Astrocyte (in vitro differentiated cells and primary cell): Measurements from ENCODE around the gene GRIP1. TPM values are rescaled to one million over a fixed set of nuclear protein-coding genes. Genes with fewer than 3 reads are reported as not detected.

Source experiments
- DNase-seq: peaks from one replicate; pipeline ENCODE4 v3.0.0-alpha.2; 2010; ENCODE audit warnings: low read depth
- FAIRE-seq: peaks from 2 replicates; lab custom pipeline; 2011; peaks lifted over from hg19 to GRCh38; lab: Jason Lieb, UNC
- H2AFZ ChIP-seq: 2 replicates; pipeline ENCODE4 v1.6.0; 2012; ENCODE audit warnings: low read depth, low read length, inconsistent platforms
- H3K27ac ChIP-seq: 2 replicates; pipeline ENCODE4 v1.5.1; 2011; ENCODE audit warnings: low read depth, low read length, inconsistent platforms
- H3K27me3 ChIP-seq: 2 replicates; pipeline ENCODE4 v1.6.0; 2011; ENCODE audit warnings: low read length, inconsistent platforms; ENCODE audit not compliant: insufficient read depth
- H3K36me3 ChIP-seq: 2 replicates; pipeline ENCODE4 v1.5.1; 2011; ENCODE audit warnings: low read length, inconsistent platforms; ENCODE audit not compliant: insufficient read depth
- H3K4me1 ChIP-seq: 2 replicates; pipeline ENCODE4 v1.5.1; 2011; ENCODE audit warnings: low read length, inconsistent platforms; ENCODE audit not compliant: insufficient read depth
- H3K4me2 ChIP-seq: 2 replicates; pipeline ENCODE4 v1.6.0; 2012; ENCODE audit warnings: low read length, inconsistent platforms
- H3K4me3 ChIP-seq: 2 replicates; pipeline ENCODE4 v1.5.1; 2011; ENCODE audit warnings: low read depth, mild to moderate bottlenecking, low read length, inconsistent platforms; ENCODE audit not compliant: insufficient read depth
- H3K79me2 ChIP-seq: 2 replicates; pipeline ENCODE4 v1.6.0; 2012; ENCODE audit warnings: mild to moderate bottlenecking, low read length, inconsistent platforms; ENCODE audit not compliant: insufficient read depth
- H3K9ac ChIP-seq: 2 replicates; pipeline ENCODE4 v1.6.0; 2012; ENCODE audit warnings: mild to moderate bottlenecking, low read length, inconsistent platforms
- H3K9me3 ChIP-seq: 2 replicates; pipeline ENCODE4 v1.5.1; 2012; ENCODE audit warnings: low read depth, mild to moderate bottlenecking, low read length, inconsistent platforms; ENCODE audit not compliant: insufficient read depth
- H4K20me1 ChIP-seq: 2 replicates; pipeline ENCODE4 v1.6.0; 2012; ENCODE audit warnings: low read length, inconsistent platforms; ENCODE audit not compliant: insufficient read depth
- H3K27ac Mint-ChIP-seq: one replicate; pipeline ENCODE4 v1.8.0; 2021; ENCODE audit warnings: mild to moderate bottlenecking, mixed read lengths; ENCODE audit not compliant: unreplicated experiment
- H3K27me3 Mint-ChIP-seq: one replicate; pipeline ENCODE4 v1.8.0; 2021; ENCODE audit warnings: low read depth, mixed read lengths; ENCODE audit not compliant: unreplicated experiment
- H3K36me3 Mint-ChIP-seq: one replicate; pipeline ENCODE4 v1.8.0; 2021; ENCODE audit warnings: low read depth, mixed read lengths; ENCODE audit not compliant: unreplicated experiment
- H3K4me1 Mint-ChIP-seq: one replicate; pipeline ENCODE4 v1.8.0; 2021; ENCODE audit warnings: low read depth, mixed read lengths; ENCODE audit not compliant: unreplicated experiment
- H3K4me3 Mint-ChIP-seq: one replicate; pipeline ENCODE4 v1.8.0; 2021; ENCODE audit warnings: mild to moderate bottlenecking, moderate library complexity, mixed read lengths; ENCODE audit not compliant: unreplicated experiment
- H3K9me3 Mint-ChIP-seq: one replicate; pipeline ENCODE4 v1.8.0; 2021; ENCODE audit warnings: mild to moderate bottlenecking, mixed read lengths; ENCODE audit not compliant: unreplicated experiment
- EZH2 ChIP-seq: IDR thresholded peaks from 2 replicates; pipeline ENCODE4 v1.6.1; 2012; ENCODE audit warnings: mild to moderate bottlenecking, low read length, inconsistent platforms; ENCODE audit not compliant: insufficient read depth
- total RNA-seq: library from RNA; stranded (reverse); gene quantifications from 2 replicates; pipeline ENCODE4 v1.2.1, GENCODE V29; 2021
- TF ChIP-seq, protein P1 (sequence below): IDR thresholded peaks from 2 replicates; pipeline ENCODE4 v1.5.1; 2011; ENCODE audit warnings: low read depth, mild to moderate bottlenecking, inconsistent platforms, low read length, moderate library complexity; ENCODE audit not compliant: insufficient read depth

The GRIP1 gene
- total RNA-seq, 1 donor from 2014 or later: 16.7 TPM

DNA sequence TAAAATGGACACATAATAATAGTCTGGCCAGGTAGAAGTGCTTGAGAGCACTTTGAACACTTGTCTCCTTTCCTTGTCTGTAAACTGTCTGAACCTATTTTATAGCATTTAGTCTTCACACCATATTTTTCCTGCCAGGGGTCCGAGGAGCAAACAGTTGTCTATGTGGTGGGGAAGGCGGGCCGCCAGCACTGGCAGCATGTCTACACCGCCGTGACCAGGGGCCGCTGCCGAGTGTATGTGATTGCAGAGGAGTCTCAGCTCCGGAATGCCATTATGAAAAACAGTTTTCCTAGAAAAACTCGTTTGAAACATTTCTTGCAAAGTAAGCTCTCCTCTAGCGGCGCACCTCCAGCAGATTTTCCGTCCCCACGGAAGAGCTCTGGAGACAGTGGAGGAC is 347.9 kb downstream of the GRIP1 start:
- no peak for DNase-seq
- no peaks in the 10 kb centered on the region for H3K36me3 ChIP-seq
- H3K79me2 ChIP-seq: no peaks in the 10 kb centered on the region
- H3K4me3 ChIP-seq: no peak overlapping the region
- H3K27me3 ChIP-seq: no peaks in the 10 kb centered on the region
- no peaks in the 10 kb centered on the region for H3K4me1 ChIP-seq
- no peak for TF ChIP-seq EZH2
- TF ChIP-seq, protein P1, sequence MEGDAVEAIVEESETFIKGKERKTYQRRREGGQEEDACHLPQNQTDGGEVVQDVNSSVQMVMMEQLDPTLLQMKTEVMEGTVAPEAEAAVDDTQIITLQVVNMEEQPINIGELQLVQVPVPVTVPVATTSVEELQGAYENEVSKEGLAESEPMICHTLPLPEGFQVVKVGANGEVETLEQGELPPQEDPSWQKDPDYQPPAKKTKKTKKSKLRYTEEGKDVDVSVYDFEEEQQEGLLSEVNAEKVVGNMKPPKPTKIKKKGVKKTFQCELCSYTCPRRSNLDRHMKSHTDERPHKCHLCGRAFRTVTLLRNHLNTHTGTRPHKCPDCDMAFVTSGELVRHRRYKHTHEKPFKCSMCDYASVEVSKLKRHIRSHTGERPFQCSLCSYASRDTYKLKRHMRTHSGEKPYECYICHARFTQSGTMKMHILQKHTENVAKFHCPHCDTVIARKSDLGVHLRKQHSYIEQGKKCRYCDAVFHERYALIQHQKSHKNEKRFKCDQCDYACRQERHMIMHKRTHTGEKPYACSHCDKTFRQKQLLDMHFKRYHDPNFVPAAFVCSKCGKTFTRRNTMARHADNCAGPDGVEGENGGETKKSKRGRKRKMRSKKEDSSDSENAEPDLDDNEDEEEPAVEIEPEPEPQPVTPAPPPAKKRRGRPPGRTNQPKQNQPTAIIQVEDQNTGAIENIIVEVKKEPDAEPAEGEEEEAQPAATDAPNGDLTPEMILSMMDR: no peak
- no peak overlapping the region for H2AFZ ChIP-seq
- Mint-ChIP-seq H3K9me3 (no peaks in the 10 kb centered on the region), H3K27ac (no peak overlapping the region), H3K4me3 (no peak overlapping the region), H3K4me1 (peaks cover 4% of the 10 kb centered on the region), H3K36me3 (peaks cover 4% of the 10 kb centered on the region), H3K27me3 (no peaks in the 10 kb centered on the region)
- H3K4me2 ChIP-seq: no peak overlapping the region
- H4K20me1 ChIP-seq: no peaks in the 10 kb centered on the region
- no peaks in the 10 kb centered on the region for H3K9me3 ChIP-seq
- no peak overlapping the region for H3K9ac ChIP-seq
- no peak overlapping the region for H3K27ac ChIP-seq
- no peak for FAIRE-seq

DNA sequence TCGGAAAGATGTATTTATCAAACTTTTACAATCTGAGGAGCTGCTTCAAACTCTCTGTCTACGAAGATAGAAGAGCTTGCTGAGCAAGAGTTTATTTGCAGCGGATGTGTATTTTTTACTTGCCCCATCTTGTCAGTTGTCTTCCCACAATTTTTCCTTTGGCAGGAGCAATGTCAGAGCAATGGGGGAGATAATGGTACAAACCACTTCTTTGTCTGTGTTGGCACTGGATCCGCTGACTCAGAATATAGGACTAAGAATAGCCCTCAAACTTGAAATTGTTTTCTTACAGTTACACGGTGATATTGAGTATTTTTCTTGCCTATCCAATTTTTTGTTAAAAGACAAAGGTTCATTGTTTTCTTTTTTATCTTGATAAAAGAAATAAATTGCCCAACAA is 348.9 kb downstream of the GRIP1 start:
- no peaks in the 10 kb centered on the region for H3K27me3 ChIP-seq
- H4K20me1 ChIP-seq: no peaks in the 10 kb centered on the region
- TF ChIP-seq, protein P1: no peak
- no peak for TF ChIP-seq EZH2
- FAIRE-seq: no peak
- Mint-ChIP-seq H3K27ac (no peak overlapping the region), H3K36me3 (peaks cover 4% of the 10 kb centered on the region), H3K27me3 (no peaks in the 10 kb centered on the region), H3K9me3 (no peaks in the 10 kb centered on the region), H3K4me3 (no peak overlapping the region), H3K4me1 (peaks cover 4% of the 10 kb centered on the region)
- no peak overlapping the region for H3K9ac ChIP-seq
- H2AFZ ChIP-seq: no peak overlapping the region
- H3K27ac ChIP-seq: no peak overlapping the region
- no peak overlapping the region for H3K4me3 ChIP-seq
- H3K4me1 ChIP-seq: no peaks in the 10 kb centered on the region
- DNase-seq: peak; percentile 74
- no peaks in the 10 kb centered on the region for H3K79me2 ChIP-seq
- no peaks in the 10 kb centered on the region for H3K36me3 ChIP-seq
- no peaks in the 10 kb centered on the region for H3K9me3 ChIP-seq
- H3K4me2 ChIP-seq: no peak overlapping the region

DNA sequence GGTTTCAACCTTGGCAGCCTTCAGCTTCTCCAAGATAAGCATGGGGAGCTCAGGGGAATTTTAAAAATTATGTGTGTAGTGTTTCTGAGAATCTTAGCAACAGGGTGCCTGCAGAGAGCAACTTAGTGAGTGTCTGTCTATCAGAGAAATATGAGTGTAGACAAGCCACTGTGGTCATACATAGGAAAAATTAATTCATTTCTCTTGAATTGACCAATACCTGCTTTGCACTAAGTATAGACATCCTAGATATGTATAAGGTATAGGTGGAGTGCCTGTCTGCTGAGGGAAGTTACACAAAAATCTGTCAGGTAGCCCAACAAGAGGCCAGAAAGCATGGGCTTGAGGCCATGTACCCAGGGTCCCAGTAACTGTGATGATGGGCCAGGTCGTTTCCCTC is 355.9 kb downstream of the GRIP1 start:
- H4K20me1 ChIP-seq: no peaks in the 10 kb centered on the region
- no peak overlapping the region for H3K4me3 ChIP-seq
- no peaks in the 10 kb centered on the region for H3K36me3 ChIP-seq
- no peak for DNase-seq
- Mint-ChIP-seq H3K36me3 (no peaks in the 10 kb centered on the region), H3K27ac (no peak overlapping the region), H3K4me3 (no peak overlapping the region), H3K9me3 (no peaks in the 10 kb centered on the region), H3K4me1 (no peaks in the 10 kb centered on the region), H3K27me3 (no peaks in the 10 kb centered on the region)
- H3K9me3 ChIP-seq: no peaks in the 10 kb centered on the region
- H3K9ac ChIP-seq: no peak overlapping the region
- no peaks in the 10 kb centered on the region for H3K79me2 ChIP-seq
- TF ChIP-seq, protein P1: no peak
- TF ChIP-seq EZH2: no peak
- H2AFZ ChIP-seq: no peak overlapping the region
- H3K4me2 ChIP-seq: no peak overlapping the region
- no peaks in the 10 kb centered on the region for H3K27me3 ChIP-seq
- H3K4me1 ChIP-seq: no peaks in the 10 kb centered on the region
- FAIRE-seq: no peak
- H3K27ac ChIP-seq: no peak overlapping the region
